BE2C (cell line): ENCODE measurements around the gene SRXN1.
"Not testable (repeated sequence)": the region's sequence is repeated elsewhere in the genome, so short reads cannot be mapped to it uniquely, and the experiment has no call there.

Experiments used
- DNase-seq: peaks from one replicate; pipeline ENCODE4 v3.0.0-alpha.2; 2020
- H3K27me3 ChIP-seq: fragments of 250-450 bp; sonication (Bioruptor Pico); 2 replicates; pipeline ENCODE4 v1.5.1; 2020; ENCODE audit warnings: mild to moderate bottlenecking
- H3K36me3 ChIP-seq: fragments of 250-450 bp; sonication (Bioruptor Pico); 2 replicates; pipeline ENCODE4 v1.5.1; 2020; ENCODE audit warnings: mild to moderate bottlenecking
- H3K4me1 ChIP-seq: fragments of 250-450 bp; sonication (Bioruptor Pico); 2 replicates; pipeline ENCODE4 v1.5.1; 2020
- H3K4me3 ChIP-seq: 2 replicates; pipeline ENCODE4 v1.5.1; 2011; ENCODE audit warnings: low read depth, low read length
- H3K9me3 ChIP-seq: fragments of 250-450 bp; sonication (Bioruptor Pico); 2 replicates; pipeline ENCODE4 v1.5.1; 2020
- CTCF ChIP-seq: IDR thresholded peaks from 2 replicates; pipeline ENCODE4 v1.5.1; 2012; ENCODE audit warnings: mild to moderate bottlenecking, low read depth, low read length

The SRXN1 gene

GRCh38 chr20:695165-695866 is 42.3 kb upstream of the SRXN1 start:
- H3K4me3 ChIP-seq, result no peak overlapping the region
- H3K36me3 ChIP-seq, result no peaks in the 10 kb centered on the region
- no peak for TF ChIP-seq CTCF
- H3K27me3 ChIP-seq, result no peaks in the 10 kb centered on the region
- H3K4me1 ChIP-seq, result peaks cover 8% of the 10 kb centered on the region
- no peaks in the 10 kb centered on the region for H3K9me3 ChIP-seq
- DNase-seq, result no peak

DNA sequence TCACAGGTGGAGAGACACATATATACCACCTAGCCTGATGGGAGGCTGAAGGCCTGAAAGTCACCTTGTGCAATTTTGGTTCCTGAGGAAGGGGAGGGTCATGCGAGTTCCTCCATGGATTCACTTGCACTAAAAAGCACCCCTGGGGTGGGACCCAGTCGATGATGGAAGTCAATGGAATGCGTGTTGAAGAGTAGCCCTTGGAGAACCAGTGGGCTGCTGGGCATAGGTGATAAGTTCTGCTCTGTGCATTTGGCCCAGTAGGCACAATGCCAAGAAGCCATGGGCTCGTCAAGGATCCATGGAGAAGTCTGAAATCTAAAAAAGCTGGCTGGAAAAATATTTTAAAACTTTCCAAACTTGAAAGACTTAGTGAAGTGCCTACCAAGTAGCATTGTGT is 41.5 kb upstream of the SRXN1 start:
- no peak for TF ChIP-seq CTCF
- Histone ChIP-seq H3K9me3 (no peaks in the 10 kb centered on the region), H3K27me3 (no peaks in the 10 kb centered on the region), H3K4me3 (no peak overlapping the region), H3K4me1 (peaks cover 3% of the 10 kb centered on the region), H3K36me3 (no peaks in the 10 kb centered on the region)
- DNase-seq, result no peak

- not testable (repeated sequence) for H3K36me3 ChIP-seq, H3K4me3 ChIP-seq, H3K4me1 ChIP-seq, H3K27me3 ChIP-seq, H3K9me3 ChIP-seq, DNase-seq
Observed at GRCh38 chr20:693786-694185, 40.8 kb upstream of the SRXN1 start.

- no peak for TF ChIP-seq CTCF
- no peak for DNase-seq
- no peaks in the 10 kb centered on the region for H3K27me3 ChIP-seq
- no peak overlapping the region for H3K4me3 ChIP-seq
- no peaks in the 10 kb centered on the region for H3K36me3 ChIP-seq
- no peaks in the 10 kb centered on the region for H3K9me3 ChIP-seq
- H3K4me1 ChIP-seq, result no peaks in the 10 kb centered on the region
Observed at GRCh38 chr20:692044-692443, 39.0 kb upstream of the SRXN1 start.

DNA sequence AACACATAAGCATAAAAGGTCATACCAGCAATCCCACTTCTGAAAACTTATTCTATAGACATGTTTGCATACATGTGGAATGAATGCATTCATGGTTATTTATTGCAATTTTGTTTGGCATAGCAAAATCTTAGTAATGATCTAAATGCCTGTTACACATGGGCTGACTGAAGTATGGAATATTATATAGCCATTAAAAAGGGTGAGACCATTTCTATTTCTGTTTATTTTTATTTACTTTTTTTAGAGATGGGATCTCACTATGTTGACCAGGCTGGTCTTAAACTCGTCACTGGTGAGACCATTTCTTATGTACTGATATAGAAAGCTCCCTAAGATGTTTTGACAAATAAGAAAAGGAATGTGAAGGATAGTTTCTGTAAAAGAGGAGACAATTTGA is 36.9 kb upstream of the SRXN1 start:
- TF ChIP-seq CTCF, result no peak
- Histone ChIP-seq H3K9me3 (no peaks in the 10 kb centered on the region), H3K4me1 (no peaks in the 10 kb centered on the region), H3K4me3 (no peak overlapping the region), H3K27me3 (no peaks in the 10 kb centered on the region), H3K36me3 (no peaks in the 10 kb centered on the region)
- DNase-seq, result no peak

DNA sequence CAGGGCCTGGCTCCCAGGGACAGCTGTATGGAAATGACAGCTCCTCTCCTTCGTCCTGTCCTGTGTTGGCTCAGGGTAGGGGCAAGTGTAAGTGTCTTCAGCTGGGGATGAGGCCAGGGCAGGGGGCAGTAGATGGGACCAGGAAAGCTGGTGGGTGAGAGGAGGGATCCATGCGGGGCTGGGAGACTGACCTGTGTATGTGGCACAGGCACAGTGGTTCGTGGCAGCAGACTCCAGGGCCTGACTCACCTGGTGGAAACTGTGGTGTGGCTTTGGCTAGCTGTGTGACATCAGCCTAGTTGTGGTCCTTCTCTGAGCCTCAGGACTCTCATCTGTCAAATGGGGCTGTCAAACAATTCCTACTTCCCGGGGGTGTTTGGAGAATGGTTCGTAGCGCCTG is 36.3 kb upstream of the SRXN1 start:
- H3K4me1 ChIP-seq, result no peaks in the 10 kb centered on the region
- no peak for TF ChIP-seq CTCF
- H3K9me3 ChIP-seq, result no peaks in the 10 kb centered on the region
- no peak overlapping the region for H3K4me3 ChIP-seq
- no peak for DNase-seq
- no peaks in the 10 kb centered on the region for H3K27me3 ChIP-seq
- H3K36me3 ChIP-seq, result no peaks in the 10 kb centered on the region

- no peak for DNase-seq
- H3K27me3 ChIP-seq, result no peaks in the 10 kb centered on the region
- no peaks in the 10 kb centered on the region for H3K4me1 ChIP-seq
- no peak overlapping the region for H3K4me3 ChIP-seq
- no peaks in the 10 kb centered on the region for H3K36me3 ChIP-seq
- TF ChIP-seq CTCF, result 0 out of 2 replicates have a peak, but pooled peaks have one; percentile 5
- H3K9me3 ChIP-seq, result no peaks in the 10 kb centered on the region
Observed at GRCh38 chr20:688809-689212, 35.8 kb upstream of the SRXN1 start.
